K562 (cell line): ENCODE measurements around the gene KCP. TPM values are rescaled to one million over a fixed set of nuclear protein-coding genes. Genes with fewer than 3 reads are reported as not detected.

Experiments
- ATAC-seq: fragments of 200-7000 bp; cut with Tn5 transposase; 3 replicates; pipeline ENCODE4 v1.9.1; 2020; ENCODE audit warnings: moderate library complexity
- BruUV-seq: library from RNA; stranded (reverse); fragments of 400-500 nt; replicated peaks from 2 replicates; lab custom pipeline; 2021; lab: Mats Ljungman, UMichigan
- CTCF ChIA-PET: fragments of 300-600 bp; formaldehyde crosslinking; extraction: SDS; loops from one replicate; lab custom pipeline; 2021; ENCODE audit warnings: low intra/inter-chr PET ratio; lab: Yijun Ruan, JAX
- POLR2A ChIA-PET: fragments of 300-600, 350-650 bp; sonication (Branson Sonifier 250); formaldehyde crosslinking; extraction: SDS; loops from one replicate; lab custom pipeline; 2021; ENCODE audit warnings: antibody characterized with exemption, inconsistent platforms; lab: Yijun Ruan, JAX
- DNase-seq, 4 experiments: peaks; one replicate each; pipeline versions ENCODE4 v3.0.0 to v3.0.0-alpha.2; 2011 to 2018; ENCODE audit warnings: low spot score in 3 of 4, mixed read lengths in 3 of 4; ENCODE audit errors: extremely low read depth in 1 of 4
- FAIRE-seq: peaks from 2 replicates; lab custom pipeline; 2011; peaks lifted over from hg19 to GRCh38; lab: Jason Lieb, UNC
- H2AFZ ChIP-seq: 2 replicates; pipeline ENCODE4 v1.6.0; 2011; ENCODE audit warnings: low read depth, low read length, control low read depth, inconsistent platforms
- H3K27ac ChIP-seq: fragments of 200-600 bp; 3 replicates; pipeline ENCODE4 v1.8.0; 2011; ENCODE audit warnings: low read depth, mild to moderate bottlenecking, control low read depth, inconsistent platforms, low read length, moderate library complexity, mixed read lengths; ENCODE audit errors: extremely low read depth
- H3K27me3 ChIP-seq, 2 experiments: fragments of 300-600 bp in 1 of 2; 2 replicates in 1 of 2; 3 replicates in 1 of 2; pipeline versions ENCODE4 v1.6.0 to v1.8.0; 2011; ENCODE audit warnings: inconsistent platforms in 2 of 2, low read length in 2 of 2, mild to moderate bottlenecking in 1 of 2, mixed read lengths in 1 of 2, moderate library complexity in 1 of 2; ENCODE audit not compliant: control insufficient read depth in 2 of 2, insufficient read depth in 2 of 2
- H3K36me3 ChIP-seq: fragments of 300-600 bp; 3 replicates; pipeline ENCODE4 v1.8.0; 2011; ENCODE audit warnings: mild to moderate bottlenecking, low read length, inconsistent platforms; ENCODE audit not compliant: control insufficient read depth, insufficient read depth
- H3K4me1 ChIP-seq, 2 experiments: fragments of 200-600 bp in 1 of 2; replicated peaks in 1 of 2; 2 replicates in 1 of 2; 3 replicates in 1 of 2; pipeline versions ENCODE4 v1.5.1 to v1.8.0; 2011; ENCODE audit warnings: inconsistent platforms in 2 of 2, low read length in 2 of 2, mild to moderate bottlenecking in 1 of 2, mixed read lengths in 1 of 2, moderate library complexity in 1 of 2; ENCODE audit not compliant: control insufficient read depth in 2 of 2, insufficient read depth in 2 of 2
- H3K4me2 ChIP-seq: 2 replicates; pipeline ENCODE4 v1.6.1; 2011; ENCODE audit warnings: low read length, control low read depth, inconsistent platforms, mixed read lengths; ENCODE audit not compliant: insufficient read depth
- H3K4me3 ChIP-seq: fragments of 200-600 bp; sonication (generic), shearing (Covaris generic); 2 replicates; pipeline ENCODE4 v1.5.1; 2016; ENCODE audit warnings: control low read depth, inconsistent platforms
- H3K79me2 ChIP-seq: fragments of 200-600 bp; 3 replicates; pipeline ENCODE4 v1.8.0; 2011; ENCODE audit warnings: low read length, inconsistent platforms; ENCODE audit not compliant: control insufficient read depth, insufficient read depth
- H3K9ac ChIP-seq, 2 experiments: 2 replicates each; pipeline versions ENCODE4 v1.6.0 to v1.6.1; 2011; ENCODE audit warnings: low read depth in 2 of 2, low read length in 2 of 2, control low read depth in 1 of 2, inconsistent platforms in 1 of 2, mild to moderate bottlenecking in 1 of 2, mixed read lengths in 1 of 2; ENCODE audit not compliant: insufficient read depth in 1 of 2
- H3K9me1 ChIP-seq: one replicate; pipeline ENCODE4 v1.6.0; 2011; ENCODE audit warnings: inconsistent platforms, mild to moderate bottlenecking, low read length, moderate library complexity; ENCODE audit not compliant: control insufficient read depth, insufficient read depth
- H3K9me3 ChIP-seq: replicated peaks from 2 replicates; pipeline ENCODE4 v1.5.1; 2011; ENCODE audit warnings: low read depth, low read length, inconsistent platforms; ENCODE audit not compliant: control insufficient read depth, insufficient read depth
- H4K20me1 ChIP-seq: replicated peaks from 2 replicates; pipeline ENCODE4 v1.6.1; 2011; ENCODE audit warnings: low read length, inconsistent platforms, mixed read lengths; ENCODE audit not compliant: control insufficient read depth, insufficient read depth
- BDP1 ChIP-seq: IDR thresholded peaks from 3 replicates; pipeline ENCODE4 v1.6.1; 2011; ENCODE audit not compliant: insufficient read length, insufficient read depth
- GABPB1 ChIP-seq: sonication (generic); formaldehyde crosslinking; IDR thresholded peaks from 2 replicates; pipeline ENCODE4 v1.8.0; 2022; ENCODE audit warnings: mild to moderate bottlenecking, missing genetic modification reagents
- GATA2 ChIP-seq: sonication (generic); formaldehyde crosslinking; IDR thresholded peaks from 2 replicates; pipeline ENCODE4 v1.4.0; 2020; ENCODE audit warnings: mild to moderate bottlenecking, missing genetic modification reagents
- HLTF ChIP-seq: fragments of 450-650 bp; IDR thresholded peaks from 2 replicates; pipeline ENCODE4 v1.6.1; 2016
- ID3 ChIP-seq, 2 experiments: fragments of 250-450 bp in 1 of 2; fragments of 450-650 bp in 1 of 2; sonication (Bioruptor Pico) in 1 of 2; IDR thresholded peaks; 2 replicates each; pipeline versions ENCODE4 v1.6.1 to v1.8.0; 2016 to 2021; ENCODE audit warnings: mild to moderate bottlenecking in 2 of 2, moderate library complexity in 2 of 2, missing compliant biosample characterization in 1 of 2, missing genetic modification characterization in 1 of 2
- KLF10 ChIP-seq: fragments of 250-450 bp; sonication (Bioruptor Pico); IDR thresholded peaks from 2 replicates; pipeline ENCODE4 v1.6.1; 2021; ENCODE audit warnings: matching md5 sums
- PATZ1 ChIP-seq: fragments of 250-450 bp; sonication (Bioruptor Pico); IDR thresholded peaks from 2 replicates; pipeline ENCODE4 v1.5.0; 2020; ENCODE audit warnings: mild to moderate bottlenecking, borderline replicate concordance
- RBBP5 ChIP-seq: fragments of 200-600 bp; sonication (generic); IDR thresholded peaks from 2 replicates; pipeline ENCODE4 v1.6.1; 2012; ENCODE audit warnings: borderline replicate concordance, mild to moderate bottlenecking, low read length, control low read depth, inconsistent platforms; ENCODE audit not compliant: insufficient read depth, poor library complexity, severe bottlenecking
- SMAD4 ChIP-seq: fragments of 250-450 bp; sonication (Bioruptor Pico); conservative IDR thresholded peaks from 2 replicates; pipeline ENCODE4 v1.8.0; 2021; ENCODE audit warnings: inconsistent platforms, mild to moderate bottlenecking, moderate library complexity
- SPI1 ChIP-seq: IDR thresholded peaks from 2 replicates; pipeline ENCODE4 v1.6.1; 2011; ENCODE audit warnings: low read depth, low read length, control low read depth, borderline replicate concordance
- SRSF1 ChIP-seq: fragments of 200-400 bp; formaldehyde crosslinking; IDR thresholded peaks from 2 replicates; pipeline ENCODE4 v1.6.1; 2017; ENCODE audit warnings: mild to moderate bottlenecking, low read depth, low read length, moderate library complexity
- TRIM28 ChIP-seq: fragments of 450-650 bp; IDR thresholded peaks from 2 replicates; pipeline ENCODE4 v1.6.1; 2017
- ZBTB8A ChIP-seq: fragments of 450-650 bp; IDR thresholded peaks from 2 replicates; pipeline ENCODE4 v1.6.1; 2018; ENCODE audit warnings: mild to moderate bottlenecking, moderate library complexity; ENCODE audit not compliant: partially characterized antibody
- ZFP91 ChIP-seq: sonication (generic); formaldehyde crosslinking; IDR thresholded peaks from 2 replicates; pipeline ENCODE4 v1.8.0; 2022; ENCODE audit warnings: mild to moderate bottlenecking, missing genetic modification reagents
- ZSCAN29 ChIP-seq: fragments of 450-650 bp; IDR thresholded peaks from 2 replicates; pipeline ENCODE4 v1.6.1; 2017
- WGBS: fragments of 100-300 bp; shearing (Covaris generic); methylation state at CpG from one replicate; pipeline ENCODE4 v1.1.6; 2016; ENCODE audit warnings: low coverage, mixed read lengths; ENCODE audit not compliant: insufficient coverage; ENCODE audit errors: missing lambda C conversion rate; 5-methylcytosine and 5-hydroxymethylcytosine counted together
- in situ Hi-C: fragments of 300-500 bp; cut with MboI; formaldehyde crosslinking; loops from 4 replicates; pipeline ENCODE4 v1.15.0; 2018; ENCODE audit warnings: inconsistent platforms, mixed read lengths
- intact Hi-C: fragments of 100-400 bp; cut with micrococcal nuclease; formaldehyde crosslinking; loops from 2 replicates; pipeline ENCODE4 v1.14.2; 2022
- polyA plus RNA-seq, 8 experiments: library from polyadenylated mRNA; depleted of rRNA in 4 of 8; stranded (reverse) in 5 of 8; unstranded in 3 of 8; fragments of >200 nt; fragmentation: Nextera tagmentation in 2 of 8; fragmentation: Illumina TruSeq in 1 of 8; extraction: Ambion mirVana in 2 of 8; extraction: Trizol in 1 of 8; gene quantifications; 2 replicates each; pipeline versions ENCODE4 v1.2.1 to v1.2.3, GENCODE V29; 2011 to 2014; ENCODE audit warnings: inconsistent platforms in 1 of 8, missing spikeins in 1 of 8
- total RNA-seq, 7 experiments: library from RNA; depleted of rRNA in 6 of 7; stranded (reverse); fragments of >200 nt in 6 of 7; fragmentation: Illumina TruSeq in 2 of 7; extraction: Trizol in 2 of 7; gene quantifications; 2 replicates each; pipeline versions ENCODE4 v1.2.1 to v1.2.3, GENCODE V29; 2011 to 2021; ENCODE audit warnings: low replicate concordance in 1 of 7

KCP gene
- total and polyA plus RNA-seq, 9 of the 15 experiments (the other 6 are each of a cell fraction or from before 2014, with no cell fraction given) = 0.06 to 0.17 (median 0.12) TPM; not detected in 3

- no peak for TF ChIP-seq PATZ1 (CRISPR knock-in tag)
- TF ChIP-seq ZFP91 (CRISPR knock-in tag) = no peak
Measured at GRCh38 chr7:128922496-128923410, 12.2 kb upstream of the KCP start (continued).

- CTCF ChIA-PET = no interaction called here
- in situ Hi-C loops = no loop called here
- POLR2A ChIA-PET = interaction anchor here (0.6 to 2.1 kb wide), 6 partner anchors 10 to 246 kb away, joined by 3 to 10 read pairs (median 4); no protein-coding TSS in a partner anchor
- no peak for TF ChIP-seq TRIM28
- no peak for TF ChIP-seq SPI1
- TF ChIP-seq BDP1 = no peak
- TF ChIP-seq ZSCAN29 = no peak
- TF ChIP-seq HLTF = no peak
- no peak for TF ChIP-seq GATA2 (CRISPR knock-in tag)
- no peak for TF ChIP-seq KLF10 (CRISPR knock-in tag)
- no peak for TF ChIP-seq ZBTB8A
- no peak for TF ChIP-seq GABPB1 (CRISPR knock-in tag)
- no peak for TF ChIP-seq SMAD4 (CRISPR knock-in tag)
- no peak for TF ChIP-seq RBBP5
- TF ChIP-seq ID3 (CRISPR knock-in tag; IDR thresholded peaks at IDR 0.05) = no peak
- no peak for TF ChIP-seq ID3 (tag; IDR thresholded peaks at IDR 0.05)
- no peak for TF ChIP-seq SRSF1
Measured at GRCh38 chr7:128921866-128922440, 11.4 kb upstream of the KCP start.

More at GRCh38 chr7:128921866-128922440, 11.4 kb upstream of the KCP start:
- no peaks in the 10 kb centered on the region for H3K36me3 ChIP-seq
- H3K9me3 ChIP-seq = no peaks in the 10 kb centered on the region; the same call in 1 of the 2 replicates
- no peak overlapping the region for H3K4me2 ChIP-seq
- no peaks in the 10 kb centered on the region for H3K79me2 ChIP-seq
- 3% methylated on average over 9 of the region's 9 CpGs for WGBS
- no peak for ATAC-seq
- no peak overlapping the region for H2AFZ ChIP-seq
- H3K4me1 ChIP-seq = no peaks in the 10 kb centered on the region
- no peak overlapping the region for H3K4me3 ChIP-seq
- no peak overlapping the region for H3K9ac ChIP-seq
- H3K27ac ChIP-seq = no peak overlapping the region
- no peaks in the 10 kb centered on the region for H4K20me1 ChIP-seq
- no peak for FAIRE-seq
- peaks cover 60 to 69% of the 10 kb centered on the region in 2 experiments for H3K27me3 ChIP-seq
- DNase-seq = no peak
- intact Hi-C loops = loop anchor here (5.0 kb wide), 1 partner anchor 290 kb away; no protein-coding TSS in a partner anchor
- no TSS peak for BruUV-seq
- H3K9me1 ChIP-seq = no peaks in the 10 kb centered on the region
